GM12878 (cell line): ENCODE results near the gene IQGAP1. TPM values are rescaled to one million over a fixed set of nuclear protein-coding genes. Genes with fewer than 3 reads are reported as not detected.

ENCODE experiments used
- ATAC-seq: fragments of 200-7000 bp; cut with Tn5 transposase; 3 replicates; pipeline ENCODE4 v1.9.1; 2020; ENCODE audit warnings: mild to moderate bottlenecking, moderate library complexity
- BruUV-seq: library from RNA; stranded (reverse); fragments of 400-500 nt; replicated peaks from 2 replicates; lab custom pipeline; 2021; lab: Mats Ljungman, UMichigan
- CTCF ChIA-PET: fragments of 300-600 bp; sonication (Branson Sonifier 250); formaldehyde crosslinking; extraction: SDS; loops from one replicate; lab custom pipeline; 2021; ENCODE audit warnings: inconsistent platforms; lab: Yijun Ruan, JAX
- POLR2A ChIA-PET: fragments of 350-600 bp; formaldehyde crosslinking; extraction: SDS; loops from one replicate; lab custom pipeline; 2021; ENCODE audit warnings: inconsistent platforms; lab: Charles Lee
- RAD21 ChIA-PET: fragments of 300-600 bp; sonication (Branson Sonifier 250); formaldehyde crosslinking; loops from one replicate; lab custom pipeline; 2023; ENCODE audit warnings: antibody characterized with exemption; ENCODE audit not compliant: unreplicated experiment; lab: Charles Lee
- SMC1A ChIA-PET: fragments of 300-600 bp; sonication (Branson Sonifier 250); formaldehyde crosslinking; loops from one replicate; lab custom pipeline; 2023; ENCODE audit not compliant: unreplicated experiment, uncharacterized antibody; lab: Charles Lee
- DNase-seq: peaks from one replicate; pipeline ENCODE4 v3.0.0-alpha.2; 2011; ENCODE audit warnings: low read depth, low spot score
- FAIRE-seq: peaks from 3 replicates; lab custom pipeline; 2011; peaks lifted over from hg19 to GRCh38; lab: Jason Lieb, UNC
- H2AFZ ChIP-seq: 2 replicates; pipeline ENCODE4 v1.6.0; 2011; ENCODE audit warnings: low read depth, low read length, control low read depth; ENCODE audit not compliant: control insufficient read depth
- H3K27ac ChIP-seq: 2 replicates; pipeline ENCODE4 v1.5.1; 2011; ENCODE audit warnings: control low read depth; ENCODE audit not compliant: control insufficient read depth, insufficient read depth
- H3K27me3 ChIP-seq, 2 experiments: replicated peaks in 1 of 2; 2 replicates each; pipeline versions ENCODE4 v1.6.0 to v1.6.1; 2011; ENCODE audit warnings: low read length in 1 of 2; ENCODE audit not compliant: control insufficient read depth in 2 of 2, insufficient read depth in 2 of 2
- H3K36me3 ChIP-seq, 2 experiments: 2 replicates each; pipeline ENCODE4 v1.5.1; 2011; ENCODE audit warnings: low read length in 1 of 2; ENCODE audit not compliant: control insufficient read depth in 2 of 2, insufficient read depth in 2 of 2
- H3K4me1 ChIP-seq: 2 replicates; pipeline ENCODE4 v1.6.1; 2011; ENCODE audit warnings: mild to moderate bottlenecking, low read length, moderate library complexity, mixed read lengths; ENCODE audit not compliant: control insufficient read depth, insufficient read depth
- H3K4me2 ChIP-seq: 2 replicates; pipeline ENCODE4 v1.6.0; 2011; ENCODE audit warnings: control low read depth; ENCODE audit not compliant: control insufficient read depth, insufficient read depth
- H3K4me3 ChIP-seq: fragments of 200-600 bp; sonication (generic); 2 replicates; pipeline ENCODE4 v1.5.1; 2016
- H3K79me2 ChIP-seq: 2 replicates; pipeline ENCODE4 v1.6.0; 2011; ENCODE audit warnings: low read length; ENCODE audit not compliant: control insufficient read depth, insufficient read depth
- H3K9ac ChIP-seq: 2 replicates; pipeline ENCODE4 v1.8.0; 2011; ENCODE audit warnings: low read length, control low read depth, mixed read lengths; ENCODE audit not compliant: control insufficient read depth, insufficient read depth
- H3K9me3 ChIP-seq: replicated peaks from 3 replicates; pipeline ENCODE4 v1.5.1; 2011; ENCODE audit warnings: mild to moderate bottlenecking, low read length; ENCODE audit not compliant: control insufficient read depth, insufficient read depth
- H4K20me1 ChIP-seq: 2 replicates; pipeline ENCODE4 v1.6.0; 2011; ENCODE audit not compliant: control insufficient read depth, insufficient read depth
- ATF7 ChIP-seq: fragments of 450-650 bp; IDR thresholded peaks from 2 replicates; pipeline ENCODE4 v1.6.1; 2016; ENCODE audit warnings: low read depth, mild to moderate bottlenecking
- CEBPZ ChIP-seq: fragments of 150-350 bp; IDR thresholded peaks from 2 replicates; pipeline ENCODE4 v1.6.1; 2016; ENCODE audit warnings: low read depth, low read length
- EZH2 ChIP-seq: IDR thresholded peaks from 2 replicates; pipeline ENCODE4 v1.6.1; 2012; ENCODE audit warnings: low read depth, mild to moderate bottlenecking, control low read depth, inconsistent platforms, low read length, borderline replicate concordance; ENCODE audit not compliant: control insufficient read depth
- IRF3 ChIP-seq: fragments of 450-650 bp; IDR thresholded peaks from 2 replicates; pipeline ENCODE4 v1.6.1; 2014; ENCODE audit warnings: mild to moderate bottlenecking
- IRF5 ChIP-seq: fragments of 450-650 bp; IDR thresholded peaks from 2 replicates; pipeline ENCODE4 v1.6.1; 2017; ENCODE audit warnings: borderline replicate concordance
- MTA3 ChIP-seq: IDR thresholded peaks from 2 replicates; pipeline ENCODE4 v1.6.1; 2012; ENCODE audit warnings: low read length, inconsistent platforms, borderline replicate concordance
- NKRF ChIP-seq: fragments of 450-650 bp; conservative IDR thresholded peaks from 2 replicates; pipeline ENCODE4 v1.6.1; 2017; ENCODE audit warnings: mild to moderate bottlenecking, moderate library complexity
- NR2C1 ChIP-seq: fragments of 450-650 bp; IDR thresholded peaks from 2 replicates; pipeline ENCODE4 v1.6.1; 2017; ENCODE audit warnings: antibody characterized with exemption, mild to moderate bottlenecking, moderate library complexity
- NR2C2 ChIP-seq: IDR thresholded peaks from 2 replicates; pipeline ENCODE4 v1.6.1; 2011; ENCODE audit warnings: borderline replicate concordance, low read depth; ENCODE audit not compliant: control insufficient read depth, insufficient read length
- NR2F1 ChIP-seq: fragments of 450-650 bp; conservative IDR thresholded peaks from 2 replicates; pipeline ENCODE4 v1.6.1; 2017; ENCODE audit warnings: mild to moderate bottlenecking
- NRF1 ChIP-seq: conservative IDR thresholded peaks from 2 replicates; pipeline ENCODE4 v1.6.1; 2011; ENCODE audit warnings: mild to moderate bottlenecking, low read depth, low read length, improper control_type of control experiment
- PAX8 ChIP-seq: fragments of 450-650 bp; IDR thresholded peaks from 2 replicates; pipeline ENCODE4 v1.6.1; 2017; ENCODE audit warnings: mild to moderate bottlenecking, moderate library complexity
- RELA ChIP-seq: fragments of 450-650 bp; IDR thresholded peaks from 2 replicates; pipeline ENCODE4 v1.8.0; 2014; ENCODE audit warnings: borderline replicate concordance; ENCODE audit not compliant: partially characterized antibody
- TARDBP ChIP-seq: IDR thresholded peaks from 2 replicates; pipeline ENCODE4 v1.6.1; 2016; ENCODE audit warnings: borderline replicate concordance
- WGBS: methylation state at CpG from one replicate; pipeline ENCODE4 v1.1.6; 2016; ENCODE audit warnings: low lambda C conversion rate; ENCODE audit not compliant: insufficient replicate concordance, insufficient coverage; ENCODE audit errors: missing lambda C conversion rate; 5-methylcytosine and 5-hydroxymethylcytosine counted together
- in situ Hi-C: fragments of 300-500 bp; cut with MboI; formaldehyde crosslinking; loops from 9 replicates; pipeline ENCODE4 v1.14.3; 2018; ENCODE audit warnings: mixed read lengths
- intact Hi-C: fragments of 100-400 bp; cut with micrococcal nuclease; formaldehyde crosslinking; loops from one replicate; pipeline ENCODE4 v1.14.2; 2022; ENCODE audit not compliant: unreplicated experiment
- polyA plus RNA-seq, 11 experiments: library from polyadenylated mRNA; depleted of rRNA in 4 of 11; unstranded in 6 of 11; stranded (reverse) in 5 of 11; fragments of >200 nt; fragmentation: Nextera tagmentation in 4 of 11; fragmentation: Illumina TruSeq in 1 of 11; extraction: Ambion mirVana in 4 of 11; extraction: Trizol in 1 of 11; gene quantifications; 1 replicate in 1 of 11; 2 replicates in 10 of 11; pipeline versions ENCODE4 v1.2.1 to v1.2.3, GENCODE V29; 2011 to 2016; ENCODE audit warnings: inconsistent platforms in 2 of 11, missing spikeins in 2 of 11, low read depth in 1 of 11
- total RNA-seq, 4 experiments: library from RNA; depleted of rRNA in 3 of 4; stranded (reverse); fragments of >200 nt in 3 of 4; fragmentation: Illumina TruSeq in 1 of 4; extraction: Trizol in 1 of 4; gene quantifications; 2 replicates each; pipeline versions ENCODE4 v1.2.1 to v1.2.3, GENCODE V29; 2013 to 2021

Gene IQGAP1
- total and polyA plus RNA-seq, 10 of the 15 experiments (the other 5 are each of a cell fraction or from before 2014, with no cell fraction given): 65.2 to 250 (median 112) TPM

GRCh38 chr15:90340345-90340744, 47.7 kb upstream of the IQGAP1 start:
- H3K4me2 ChIP-seq: no peak overlapping the region
- H3K4me3 ChIP-seq: no peak overlapping the region
- H3K27me3 ChIP-seq: no peaks in the 10 kb centered on the region
- H3K4me1 ChIP-seq: peaks cover 10% of the 10 kb centered on the region; the same call in 1 of the 2 replicates
- no peak for DNase-seq
- BruUV-seq: no TSS peak
- H3K79me2 ChIP-seq: no peaks in the 10 kb centered on the region
- no peaks in the 10 kb centered on the region for H4K20me1 ChIP-seq
- ATAC-seq: no peak
- in situ Hi-C loops: loop anchor here (25.0 kb wide), 1 partner anchor 897 kb away; no protein-coding TSS in a partner anchor
- H3K9me3 ChIP-seq: no peaks in the 10 kb centered on the region
- no peaks in the 10 kb centered on the region for H3K36me3 ChIP-seq
- intact Hi-C loops: no loop called here
- WGBS: 63% methylated on average over 6 of the region's 6 CpGs
- ChIA-PET CTCF (interaction anchor here (0.6 kb wide), 2 partner anchors 85 to 137 kb away, joined by 3 read pairs; no protein-coding TSS in a partner anchor), RAD21 (interaction anchor here (0.6 kb wide), 1 partner anchor 119 kb away, joined by 3 read pairs; no protein-coding TSS in a partner anchor), SMC1A (no interaction called here), POLR2A (no interaction called here)
- FAIRE-seq: no peak
- no peak overlapping the region for H3K27ac ChIP-seq
- H3K9ac ChIP-seq: no peak overlapping the region
- no peak overlapping the region for H2AFZ ChIP-seq
- TF ChIP-seq NR2F1 (no peak), EZH2 (no peak), TARDBP (no peak), RELA (no peak), NR2C1 (no peak), NKRF (no peak), ATF7 (no peak), IRF3 (no peak), MTA3 (no peak), CEBPZ (no peak), NRF1 (no peak), NR2C2 (no peak), PAX8 (no peak), IRF5 (no peak)
